SJSA1 (cell line): ENCODE data around the gene ATOSB. TPM values are rescaled to one million over a fixed set of nuclear protein-coding genes. Genes with fewer than 3 reads are reported as not detected.

ENCODE experiments used
- DNase-seq, 2 experiments: peaks; one replicate each; pipeline ENCODE4 v3.0.0-alpha.2; 2015 to 2020; ENCODE audit warnings: low spot score in 2 of 2, low read depth in 1 of 2
- H3K27ac ChIP-seq: fragments of 250-450 bp; sonication (Bioruptor Pico); 2 replicates; pipeline ENCODE4 v1.5.1; 2020; ENCODE audit warnings: mild to moderate bottlenecking, moderate library complexity
- H3K27me3 ChIP-seq: fragments of 250-450 bp; sonication (Bioruptor Pico); replicated peaks from 2 replicates; pipeline ENCODE4 v1.5.1; 2020; ENCODE audit warnings: mild to moderate bottlenecking, moderate library complexity
- H3K36me3 ChIP-seq: fragments of 250-450 bp; sonication (Bioruptor Pico); 2 replicates; pipeline ENCODE4 v1.5.1; 2020; ENCODE audit warnings: mild to moderate bottlenecking
- H3K4me1 ChIP-seq: fragments of 250-450 bp; sonication (Bioruptor Pico); replicated peaks from 2 replicates; pipeline ENCODE4 v1.6.1; 2021; ENCODE audit warnings: mild to moderate bottlenecking
- H3K4me3 ChIP-seq: fragments of 250-450 bp; sonication (Bioruptor Pico); 2 replicates; pipeline ENCODE4 v1.5.1; 2020; ENCODE audit warnings: mild to moderate bottlenecking
- H3K9me3 ChIP-seq: fragments of 250-450 bp; sonication (Bioruptor Pico); replicated peaks from 2 replicates; pipeline ENCODE4 v1.5.1; 2020; ENCODE audit warnings: mild to moderate bottlenecking
- total RNA-seq: library from RNA; depleted of rRNA; stranded (reverse); fragments of >200 nt; shearing (Covaris generic); gene quantifications from 2 replicates; pipeline ENCODE4 v1.2.3, GENCODE V29; 2014

ATOSB gene
- total RNA-seq, 1 experiment from 2014 or later = 5.7 TPM

GRCh38 chr9:35136866-35137265 is 21.2 kb upstream of the ATOSB start:
- Histone ChIP-seq H3K27me3 (no peaks in the 10 kb centered on the region), H3K27ac (no peak overlapping the region)
- DNase-seq = no peak

GRCh38 chr9:35135988-35136387 is 20.3 kb upstream of the ATOSB start:
- Histone ChIP-seq H3K9me3 (no peaks in the 10 kb centered on the region), H3K4me3 (no peak overlapping the region), H3K36me3 (no peaks in the 10 kb centered on the region), H3K4me1 (no peaks in the 10 kb centered on the region), H3K27ac (no peak overlapping the region), H3K27me3 (no peaks in the 10 kb centered on the region)
- no peak for DNase-seq

More at GRCh38 chr9:35136866-35137265, 21.2 kb upstream of the ATOSB start:
- H3K4me1 ChIP-seq = no peaks in the 10 kb centered on the region
- no peaks in the 10 kb centered on the region for H3K9me3 ChIP-seq
- no peak overlapping the region for H3K4me3 ChIP-seq
- no peaks in the 10 kb centered on the region for H3K36me3 ChIP-seq

GRCh38 chr9:35134920-35135319 is 19.3 kb upstream of the ATOSB start:
- Histone ChIP-seq H3K36me3 (no peaks in the 10 kb centered on the region), H3K4me3 (no peak overlapping the region), H3K9me3 (no peaks in the 10 kb centered on the region), H3K27ac (no peak overlapping the region), H3K4me1 (no peaks in the 10 kb centered on the region), H3K27me3 (no peaks in the 10 kb centered on the region)
- DNase-seq = no peak

- Histone ChIP-seq H3K27me3 (no peaks in the 10 kb centered on the region), H3K4me1 (peaks cover 28% of the 10 kb centered on the region), H3K36me3 (no peaks in the 10 kb centered on the region), H3K4me3 (peak overlapping the region; percentile 35), H3K9me3 (no peaks in the 10 kb centered on the region), H3K27ac (no peak overlapping the region)
- peak; percentile 66 to 81 for DNase-seq
These were observed 1.4 kb upstream of the ATOSB start for GRCh38 chr9:35116898-35117551.

- Histone ChIP-seq H3K4me1 (peaks cover 33% of the 10 kb centered on the region), H3K9me3 (no peaks in the 10 kb centered on the region), H3K36me3 (no peaks in the 10 kb centered on the region), H3K27ac (no peak overlapping the region), H3K27me3 (no peaks in the 10 kb centered on the region), H3K4me3 (peak overlapping the region; percentile 35)
- no peak for DNase-seq
These were observed 856 bp upstream of the ATOSB start for GRCh38 chr9:35116539-35116897.

GRCh38 chr9:35114840-35115628 is 628 bp downstream of the ATOSB start:
- H3K4me3 ChIP-seq = peak overlapping the region; percentile 35
- peak overlapping the region; percentile 78 for H3K27ac ChIP-seq
- H3K36me3 ChIP-seq = no peaks in the 10 kb centered on the region
- no peaks in the 10 kb centered on the region for H3K9me3 ChIP-seq
- no peaks in the 10 kb centered on the region for H3K27me3 ChIP-seq
- peaks cover 45% of the 10 kb centered on the region for H3K4me1 ChIP-seq
- peak in 1 of 2 experiments; percentile 32 for DNase-seq

- H3K36me3 ChIP-seq = no peaks in the 10 kb centered on the region
- H3K9me3 ChIP-seq = no peaks in the 10 kb centered on the region
- peaks cover 46% of the 10 kb centered on the region for H3K4me1 ChIP-seq
- H3K4me3 ChIP-seq = no peak overlapping the region
- no peaks in the 10 kb centered on the region for H3K27me3 ChIP-seq
- peak overlapping the region; percentile 78 for H3K27ac ChIP-seq
- DNase-seq = peak; percentile 73 to 87
These were observed 1.4 kb downstream of the ATOSB start for GRCh38 chr9:35114113-35114839.

GRCh38 chr9:35112257-35113020 is 3.2 kb downstream of the ATOSB start:
- DNase-seq = no peak
- peaks cover 46% of the 10 kb centered on the region for H3K4me1 ChIP-seq
- no peak overlapping the region for H3K4me3 ChIP-seq
- no peaks in the 10 kb centered on the region for H3K36me3 ChIP-seq
- peak overlapping the region; percentile 52 for H3K27ac ChIP-seq
- no peaks in the 10 kb centered on the region for H3K9me3 ChIP-seq
- no peaks in the 10 kb centered on the region for H3K27me3 ChIP-seq

GRCh38 chr9:35111001-35111933 is 4.4 kb downstream of the ATOSB start:
- DNase-seq = peak; percentile 81 to 95
- peak overlapping the region; percentile 61 for H3K4me3 ChIP-seq
- H3K27ac ChIP-seq = peak overlapping the region; percentile 70
- H3K36me3 ChIP-seq = no peaks in the 10 kb centered on the region; the same call in 1 of the 2 replicates
- H3K27me3 ChIP-seq = no peaks in the 10 kb centered on the region
- H3K9me3 ChIP-seq = no peaks in the 10 kb centered on the region
- peaks cover 41% of the 10 kb centered on the region for H3K4me1 ChIP-seq

GRCh38 chr9:35110327-35110761 is 5.3 kb downstream of the ATOSB start:
- DNase-seq = peak; percentile 31 to 59

GRCh38 chr9:35108946-35109575 is 6.6 kb downstream of the ATOSB start:
- H3K4me3 ChIP-seq = no peak overlapping the region
- H3K4me1 ChIP-seq = peaks cover 27% of the 10 kb centered on the region
- H3K27ac ChIP-seq = no peak overlapping the region
- no peak for DNase-seq
- H3K9me3 ChIP-seq = no peaks in the 10 kb centered on the region
- H3K36me3 ChIP-seq = no peaks in the 10 kb centered on the region; the same call in 1 of the 2 replicates
- no peaks in the 10 kb centered on the region for H3K27me3 ChIP-seq

More at GRCh38 chr9:35110327-35110761, 5.3 kb downstream of the ATOSB start:
- H3K36me3 ChIP-seq = no peaks in the 10 kb centered on the region; the same call in 1 of the 2 replicates
- H3K27me3 ChIP-seq = no peaks in the 10 kb centered on the region
- H3K27ac ChIP-seq = no peak overlapping the region
- peaks cover 40% of the 10 kb centered on the region for H3K4me1 ChIP-seq
- H3K4me3 ChIP-seq = peak overlapping the region; percentile 61
- no peaks in the 10 kb centered on the region for H3K9me3 ChIP-seq

GRCh38 chr9:35108461-35108860 is 7.2 kb downstream of the ATOSB start:
- no peaks in the 10 kb centered on the region for H3K9me3 ChIP-seq
- H3K27ac ChIP-seq = no peak overlapping the region
- H3K4me1 ChIP-seq = peaks cover 24% of the 10 kb centered on the region
- no peak for DNase-seq
- no peaks in the 10 kb centered on the region for H3K27me3 ChIP-seq
- H3K4me3 ChIP-seq = no peak overlapping the region
- H3K36me3 ChIP-seq = no peaks in the 10 kb centered on the region; the same call in 1 of the 2 replicates
